Brain microvascular endothelial cell (primary cell): Measurements from ENCODE around the gene COA6.

Experiments used
- DNase-seq: peaks from one replicate; pipeline ENCODE4 v3.0.0-alpha.2; 2020
- H3K27ac ChIP-seq: fragments of 250-450 bp; sonication (Bioruptor Pico); 2 replicates; pipeline ENCODE4 v1.5.1; 2020; ENCODE audit warnings: mild to moderate bottlenecking, moderate library complexity
- H3K27me3 ChIP-seq: fragments of 250-450 bp; sonication (Bioruptor Pico); replicated peaks from 2 replicates; pipeline ENCODE4 v1.5.1; 2020; ENCODE audit warnings: mild to moderate bottlenecking
- H3K36me3 ChIP-seq: fragments of 250-450 bp; sonication (Bioruptor Pico); replicated peaks from 2 replicates; pipeline ENCODE4 v1.5.1; 2020; ENCODE audit warnings: mild to moderate bottlenecking
- H3K4me3 ChIP-seq: 2 replicates; pipeline ENCODE4 v1.5.1; 2011; ENCODE audit warnings: low read depth, mild to moderate bottlenecking, control low read depth, low read length, moderate library complexity
- in situ Hi-C: cut with HindIII; loops from 2 replicates; pipeline ENCODE4 v1.10.0; 2017; ENCODE audit warnings: low sequenced_read_pairs, low pct_ligation_motif_present
- TF ChIP-seq, protein P1 (sequence below): IDR thresholded peaks from 2 replicates; pipeline ENCODE4 v1.5.1; 2011; ENCODE audit warnings: low read depth, mild to moderate bottlenecking, moderate library complexity, low read length, control low read depth, inconsistent platforms; ENCODE audit errors: missing control alignments

COA6 gene, protein sequence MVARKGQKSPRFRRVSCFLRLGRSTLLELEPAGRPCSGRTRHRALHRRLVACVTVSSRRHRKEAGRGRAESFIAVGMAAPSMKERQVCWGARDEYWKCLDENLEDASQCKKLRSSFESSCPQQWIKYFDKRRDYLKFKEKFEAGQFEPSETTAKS

DNA sequence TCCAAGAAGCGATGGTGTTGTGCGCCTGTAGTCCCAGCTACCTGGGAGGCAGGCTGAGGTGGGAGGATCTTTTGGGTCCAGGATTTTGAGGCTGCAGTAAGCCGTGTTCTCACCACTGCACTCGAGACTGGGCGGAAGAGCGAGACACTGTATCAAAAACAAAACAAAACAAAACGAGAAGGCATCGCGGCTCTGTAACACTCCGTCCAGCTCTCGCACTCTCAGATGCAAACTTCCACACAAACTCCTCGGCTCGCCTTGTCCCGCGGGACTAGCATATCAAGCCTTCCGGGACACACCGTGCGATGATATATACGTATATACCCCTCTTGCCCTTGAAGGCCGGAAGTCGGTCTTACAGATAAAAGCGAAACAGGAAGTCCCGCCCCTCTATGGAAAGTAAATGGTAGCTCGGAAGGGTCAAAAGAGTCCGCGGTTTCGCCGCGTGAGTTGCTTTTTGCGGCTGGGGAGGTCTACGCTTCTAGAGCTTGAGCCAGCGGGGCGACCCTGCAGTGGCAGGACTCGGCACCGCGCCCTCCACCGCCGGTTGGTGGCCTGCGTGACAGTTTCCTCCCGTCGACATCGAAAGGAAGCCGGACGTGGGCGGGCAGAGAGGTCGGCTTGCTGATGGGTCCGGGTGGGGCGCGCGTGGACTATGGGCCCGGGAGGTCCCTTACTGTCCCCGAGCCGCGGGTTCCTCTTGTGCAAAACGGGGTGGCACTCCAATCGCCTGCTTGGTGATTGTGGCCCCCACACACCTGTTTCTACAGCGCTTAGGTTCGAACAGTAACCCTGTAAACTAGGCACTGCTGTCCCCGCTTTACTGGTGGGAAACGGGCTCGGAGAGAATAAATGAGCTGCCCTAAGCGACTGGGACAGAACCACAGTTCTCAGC lies at the start of gene COA6:
Gene COA6 (plus strand): TSS at position 393 of the 895 bp plus-strand sequence. CDS start 11 bp downstream, at position 404.
- TF ChIP-seq, protein P1, sequence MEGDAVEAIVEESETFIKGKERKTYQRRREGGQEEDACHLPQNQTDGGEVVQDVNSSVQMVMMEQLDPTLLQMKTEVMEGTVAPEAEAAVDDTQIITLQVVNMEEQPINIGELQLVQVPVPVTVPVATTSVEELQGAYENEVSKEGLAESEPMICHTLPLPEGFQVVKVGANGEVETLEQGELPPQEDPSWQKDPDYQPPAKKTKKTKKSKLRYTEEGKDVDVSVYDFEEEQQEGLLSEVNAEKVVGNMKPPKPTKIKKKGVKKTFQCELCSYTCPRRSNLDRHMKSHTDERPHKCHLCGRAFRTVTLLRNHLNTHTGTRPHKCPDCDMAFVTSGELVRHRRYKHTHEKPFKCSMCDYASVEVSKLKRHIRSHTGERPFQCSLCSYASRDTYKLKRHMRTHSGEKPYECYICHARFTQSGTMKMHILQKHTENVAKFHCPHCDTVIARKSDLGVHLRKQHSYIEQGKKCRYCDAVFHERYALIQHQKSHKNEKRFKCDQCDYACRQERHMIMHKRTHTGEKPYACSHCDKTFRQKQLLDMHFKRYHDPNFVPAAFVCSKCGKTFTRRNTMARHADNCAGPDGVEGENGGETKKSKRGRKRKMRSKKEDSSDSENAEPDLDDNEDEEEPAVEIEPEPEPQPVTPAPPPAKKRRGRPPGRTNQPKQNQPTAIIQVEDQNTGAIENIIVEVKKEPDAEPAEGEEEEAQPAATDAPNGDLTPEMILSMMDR = no peak
- in situ Hi-C loops = no loop called here
- DNase-seq = peak; percentile 97
- Histone ChIP-seq H3K4me3 (peak within 1 kb of the TSS; percentile 96), H3K36me3 (peaks cover 21% of the 10 kb centered on the region), H3K27me3 (no peaks in the 10 kb centered on the region), H3K27ac (peak within 1 kb of the TSS; percentile 97)

DNA sequence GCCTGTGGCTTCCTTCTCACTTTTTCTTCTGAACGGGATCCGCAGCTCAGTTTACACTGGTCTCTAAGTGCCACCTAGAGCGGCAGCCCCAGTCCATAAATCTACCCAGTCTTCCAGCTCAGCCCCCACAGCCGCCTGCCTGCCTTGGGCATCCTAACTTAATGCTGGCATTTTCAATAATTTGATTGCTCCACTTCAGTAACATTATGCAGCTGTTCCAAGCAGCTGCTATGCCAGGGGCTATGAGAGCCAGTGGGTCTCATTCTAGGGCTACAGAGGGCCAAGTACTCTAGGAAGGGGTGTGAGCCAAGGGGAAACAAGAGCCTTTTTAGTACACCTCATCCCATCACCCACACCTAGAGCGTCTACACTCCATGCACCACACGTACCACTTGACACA lies 48.4 kb upstream of the COA6 start:
- Histone ChIP-seq H3K27me3 (no peaks in the 10 kb centered on the region), H3K27ac (no peak overlapping the region)
- TF ChIP-seq, protein P1 = no peak

DNA sequence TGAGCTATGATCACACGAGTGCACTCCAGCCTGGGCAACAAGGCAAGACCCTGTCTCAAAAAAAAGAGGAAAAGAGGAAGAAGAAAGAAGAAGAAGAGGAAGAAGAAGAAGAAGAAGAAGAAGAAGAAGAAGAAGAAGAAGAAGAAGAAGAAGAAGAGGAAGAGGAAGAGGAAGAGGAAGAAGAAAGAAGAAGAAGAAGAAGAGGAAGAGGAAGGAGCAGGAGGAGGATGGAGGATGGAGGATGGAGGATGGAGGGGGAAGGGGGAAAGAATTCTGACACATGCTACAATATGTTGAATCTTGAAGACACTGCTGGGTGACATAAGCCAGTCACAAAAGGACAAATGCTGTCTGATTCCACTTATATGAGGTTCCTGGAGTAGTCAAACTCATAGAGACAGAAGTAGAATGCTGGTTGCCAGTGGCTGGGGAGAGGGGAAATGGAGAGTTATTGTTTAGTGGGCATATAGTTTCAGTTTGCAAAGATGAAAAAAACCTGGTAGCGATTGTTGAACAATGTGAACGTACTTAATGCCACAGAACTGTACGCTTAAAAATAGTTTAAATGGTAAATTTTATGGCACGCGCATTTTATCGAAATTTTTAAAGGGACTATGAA lies 47.3 kb upstream of the COA6 start:
- H3K4me3 ChIP-seq = no peak overlapping the region
- TF ChIP-seq, protein P1 = no peak
- no peak for DNase-seq
- H3K27me3 ChIP-seq = no peaks in the 10 kb centered on the region
- in situ Hi-C loops = no loop called here
- H3K27ac ChIP-seq = no peak overlapping the region
- H3K36me3 ChIP-seq = no peaks in the 10 kb centered on the region

More for the DNA sequence above, 48.4 kb upstream of the COA6 start:
- in situ Hi-C loops = no loop called here
- DNase-seq = no peak
- Histone ChIP-seq H3K36me3 (no peaks in the 10 kb centered on the region), H3K4me3 (no peak overlapping the region)

DNA sequence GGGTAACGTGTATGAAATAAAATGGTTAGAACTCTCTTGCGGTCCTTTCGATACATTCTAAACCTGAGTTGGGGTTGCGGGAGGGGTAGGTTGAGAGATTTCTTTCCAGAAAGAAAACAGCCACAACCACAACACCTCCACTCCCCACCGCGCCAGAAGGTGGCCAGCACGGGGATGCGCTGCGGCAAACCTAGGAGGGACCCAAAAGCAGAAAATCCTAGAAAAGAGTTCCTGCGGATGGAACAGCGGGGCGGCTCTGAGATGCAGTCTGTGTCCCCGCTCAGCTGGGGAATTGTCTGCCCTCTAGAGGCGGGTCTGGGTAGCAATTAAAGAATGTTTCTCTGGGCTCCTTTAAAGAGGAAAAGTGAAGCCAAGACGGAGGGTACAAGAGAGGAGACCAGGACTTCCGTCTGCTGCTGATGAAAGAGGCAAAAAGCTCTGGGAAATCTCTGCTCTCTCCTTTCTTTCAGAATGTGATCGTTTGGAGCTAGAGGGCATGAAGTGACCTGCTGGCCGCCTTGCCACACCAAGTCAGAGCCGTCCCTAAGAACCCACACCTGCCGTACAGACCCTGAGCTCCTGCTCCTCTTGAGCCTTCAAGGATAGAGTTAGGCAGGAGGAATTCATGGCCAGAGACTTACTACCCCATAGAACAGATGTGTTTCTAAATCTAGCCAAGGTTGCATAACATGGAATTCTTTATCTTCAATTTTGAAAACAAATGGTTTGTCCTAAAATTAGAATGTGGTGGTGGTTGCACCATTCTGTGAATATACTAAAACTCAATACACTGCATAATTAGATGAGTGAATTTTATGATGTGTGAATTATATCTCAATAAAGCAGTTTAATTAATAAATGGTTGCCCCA lies 46.5 kb upstream of the COA6 start:
- no peaks in the 10 kb centered on the region for H3K27me3 ChIP-seq
- no peak overlapping the region for H3K27ac ChIP-seq
- TF ChIP-seq, protein P1 = peak; percentile 89
- no peaks in the 10 kb centered on the region for H3K36me3 ChIP-seq
- in situ Hi-C loops = no loop called here
- H3K4me3 ChIP-seq = peak overlapping the region; percentile 27
- DNase-seq = peak; percentile 54

DNA sequence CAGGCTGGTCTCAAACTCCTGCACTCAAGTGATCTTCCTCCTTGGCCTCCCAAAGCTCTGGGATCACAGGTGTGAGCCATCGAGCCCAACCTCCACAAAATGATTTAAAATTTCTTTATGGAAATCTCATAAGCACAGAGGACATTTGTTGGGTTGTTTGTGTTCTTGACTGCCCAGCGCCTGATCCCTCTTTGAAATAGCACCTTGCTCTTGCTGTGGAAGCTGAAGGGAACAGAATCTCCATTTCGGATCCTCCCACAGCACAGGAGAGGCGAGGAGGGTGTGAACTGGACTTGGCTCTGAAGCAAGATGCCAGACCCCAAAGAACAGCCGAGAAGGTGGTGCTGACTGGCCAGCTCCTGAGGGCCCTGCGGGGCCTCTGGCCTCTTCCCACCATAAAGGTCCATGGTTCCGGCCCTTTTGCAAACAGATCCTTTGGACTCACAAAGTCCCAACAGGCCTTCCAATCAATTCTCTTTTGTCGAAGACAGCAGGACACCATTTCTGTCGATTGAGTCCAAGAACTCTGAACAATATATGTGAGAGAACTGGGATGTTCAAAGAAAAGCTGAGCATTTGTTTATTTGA lies 45.6 kb upstream of the COA6 start:
- H3K27me3 ChIP-seq = no peaks in the 10 kb centered on the region
- no peak for DNase-seq
- in situ Hi-C loops = no loop called here

More for the DNA sequence above, 45.6 kb upstream of the COA6 start:
- H3K4me3 ChIP-seq = no peak overlapping the region
- TF ChIP-seq, protein P1 = no peak
- no peaks in the 10 kb centered on the region for H3K36me3 ChIP-seq
- H3K27ac ChIP-seq = no peak overlapping the region
